GM12878 (cell line): ENCODE measurements around the gene MARCHF11.

ENCODE experiments used
- CHD4 ChIP-seq: fragments of 200-600 bp; sonication (generic); IDR thresholded peaks from 2 replicates; pipeline ENCODE4 v1.6.1; 2016; ENCODE audit warnings: mild to moderate bottlenecking
- CREB1 ChIP-seq: IDR thresholded peaks from 2 replicates; pipeline ENCODE4 v1.6.1; 2012; ENCODE audit warnings: low read depth, mild to moderate bottlenecking, inconsistent platforms
- HSF1 ChIP-seq: fragments of 150-350 bp; IDR thresholded peaks from 2 replicates; pipeline ENCODE4 v1.6.1; 2014; ENCODE audit warnings: mild to moderate bottlenecking, low read depth, low read length
- MXI1 ChIP-seq: fragments of 150-350 bp; IDR thresholded peaks from 2 replicates; pipeline ENCODE4 v1.6.1; 2011; ENCODE audit warnings: low read depth, mild to moderate bottlenecking, inconsistent platforms, low read length, improper control_type of control experiment
- TF ChIP-seq, protein P1 (sequence below), 3 experiments: IDR thresholded peaks in 2 of 3; conservative IDR thresholded peaks in 1 of 3; 2 replicates each; pipeline ENCODE4 v1.5.1; 2011; ENCODE audit warnings: low read depth in 3 of 3, low read length in 3 of 3, mild to moderate bottlenecking in 3 of 3, control low read depth in 2 of 3, moderate library complexity in 2 of 3, inconsistent platforms in 1 of 3, mixed read lengths in 1 of 3; ENCODE audit not compliant: control insufficient read depth in 2 of 3, insufficient read depth in 1 of 3; ENCODE audit errors: extremely low read depth in 1 of 3

DNA sequence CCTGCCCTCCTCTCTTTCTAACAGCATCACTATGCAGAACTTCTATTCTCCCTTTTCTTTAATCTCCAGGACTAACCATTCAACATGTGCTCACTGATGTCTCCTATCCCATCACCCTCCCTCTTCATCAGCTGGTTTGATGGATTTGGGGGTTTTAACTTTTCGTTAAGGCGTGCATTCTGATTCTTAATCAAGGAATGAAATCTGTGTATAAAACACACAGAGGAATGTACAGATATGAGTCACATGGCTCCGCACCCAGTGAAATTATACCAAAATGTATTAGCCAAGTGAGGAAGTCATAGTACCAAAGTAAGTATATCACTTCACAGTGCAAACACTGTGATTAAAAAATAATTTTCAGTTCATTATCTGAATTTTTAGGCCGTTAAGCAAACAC, 35.2 kb downstream of the MARCHF11 start:
- TF ChIP-seq CREB1 (no peak), CHD4 (no peak), HSF1 (no peak), MXI1 (no peak)
- TF ChIP-seq, protein P1, sequence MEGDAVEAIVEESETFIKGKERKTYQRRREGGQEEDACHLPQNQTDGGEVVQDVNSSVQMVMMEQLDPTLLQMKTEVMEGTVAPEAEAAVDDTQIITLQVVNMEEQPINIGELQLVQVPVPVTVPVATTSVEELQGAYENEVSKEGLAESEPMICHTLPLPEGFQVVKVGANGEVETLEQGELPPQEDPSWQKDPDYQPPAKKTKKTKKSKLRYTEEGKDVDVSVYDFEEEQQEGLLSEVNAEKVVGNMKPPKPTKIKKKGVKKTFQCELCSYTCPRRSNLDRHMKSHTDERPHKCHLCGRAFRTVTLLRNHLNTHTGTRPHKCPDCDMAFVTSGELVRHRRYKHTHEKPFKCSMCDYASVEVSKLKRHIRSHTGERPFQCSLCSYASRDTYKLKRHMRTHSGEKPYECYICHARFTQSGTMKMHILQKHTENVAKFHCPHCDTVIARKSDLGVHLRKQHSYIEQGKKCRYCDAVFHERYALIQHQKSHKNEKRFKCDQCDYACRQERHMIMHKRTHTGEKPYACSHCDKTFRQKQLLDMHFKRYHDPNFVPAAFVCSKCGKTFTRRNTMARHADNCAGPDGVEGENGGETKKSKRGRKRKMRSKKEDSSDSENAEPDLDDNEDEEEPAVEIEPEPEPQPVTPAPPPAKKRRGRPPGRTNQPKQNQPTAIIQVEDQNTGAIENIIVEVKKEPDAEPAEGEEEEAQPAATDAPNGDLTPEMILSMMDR (IDR thresholded peaks at IDR 0.05 in 2 of 3, conservative IDR thresholded peaks at IDR 0.05 in 1 of 3; ENCODE audit: control insufficient read depth in 2 of 3, extremely low read depth in 1 of 3, insufficient read depth in 1 of 3, low read depth in 3 of 3, low read length in 3 of 3) = no peak
